ENCODE results near the gene TMEM247. TPM values are rescaled to one million over a fixed set of nuclear protein-coding genes. Genes with fewer than 3 reads are reported as not detected.

Gene TMEM247
- total RNA-seq, 1 experiment from 2014 or later = not detected

GRCh38 chr2:46469116-46469515 is 10.2 kb upstream of the TMEM247 start:
- Mint-ChIP-seq H3K36me3 (ENCODE audit: insufficient read depth in 1 of 3, low read depth in 3 of 3) (no peaks in the 10 kb centered on the region), H3K4me3 (no peak overlapping the region), H3K4me1 (peaks cover 2 to 5% of the 10 kb centered on the region in 2 experiments; a peak in 2 of 4 replicates), H3K27ac (no peak overlapping the region), H3K9me3 (no peaks in the 10 kb centered on the region), H3K27me3 (ENCODE audit: low read depth) (peaks cover 19% of the 10 kb centered on the region)
- Histone ChIP-seq H3K4me1 (ENCODE audit: insufficient read depth, low read length) (no peaks in the 10 kb centered on the region), H4K20me1 (ENCODE audit: control insufficient read depth, insufficient read depth, insufficient read length) (peaks cover under 1% of the 10 kb centered on the region), H4K5ac (ENCODE audit: insufficient read length, low read depth, low read length) (no peak overlapping the region), H3K9me3 (ENCODE audit: control insufficient read depth, low read depth, low read length) (no peaks in the 10 kb centered on the region), H2AK5ac (ENCODE audit: insufficient read length, low read length) (no peak overlapping the region), H2BK20ac (ENCODE audit: low read depth, low read length, poor library complexity, severe bottlenecking) (no peak overlapping the region), H3K23me2 (ENCODE audit: insufficient read length, low read depth, low read length, poor library complexity, severe bottlenecking) (no peaks in the 10 kb centered on the region), H3T11ph (ENCODE audit: low read length) (no peak overlapping the region), H3K79me2 (ENCODE audit: insufficient read depth, low read length) (no peaks in the 10 kb centered on the region), H2BK12ac (ENCODE audit: insufficient read length, low read depth, low read length) (no peak overlapping the region), H3K79me1 (ENCODE audit: insufficient read depth, low read depth, low read length, poor library complexity, severe bottlenecking) (no peaks in the 10 kb centered on the region), H3K18ac (ENCODE audit: insufficient read length, low read depth, low read length) (no peak overlapping the region), H3K4me2 (ENCODE audit: insufficient read depth, insufficient read length, low read length) (no peak overlapping the region), H4K91ac (ENCODE audit: insufficient read length, low read depth, low read length) (no peak overlapping the region), H3K4ac (ENCODE audit: low read depth, low read length) (no peak overlapping the region), H2AFZ (ENCODE audit: low read length) (no peak overlapping the region), H3K23ac (ENCODE audit: insufficient read length, low read depth, low read length) (no peak overlapping the region), H3K14ac (ENCODE audit: insufficient read depth, low read length) (no peak overlapping the region), H2BK15ac (ENCODE audit: low read depth, low read length) (no peak overlapping the region), H2BK120ac (ENCODE audit: low read depth, low read length, poor library complexity, severe bottlenecking) (no peak overlapping the region), H3K56ac (ENCODE audit: insufficient read length, low read depth, low read length) (no peak overlapping the region), H3K9ac (ENCODE audit: extremely low read depth, insufficient read length, low read length) (no peak overlapping the region), H3K27ac (ENCODE audit: insufficient read length, low read depth, low read length) (no peak overlapping the region), H3K27me3 (ENCODE audit: insufficient read depth, low read length) (no peaks in the 10 kb centered on the region), H4K8ac (replicated peaks; ENCODE audit: insufficient read length, low read depth, low read length) (no peak overlapping the region), H2BK5ac (ENCODE audit: insufficient read length, low read length) (no peak overlapping the region)
- no peak for DNase-seq
- no peak for TF ChIP-seq CTCF (conservative IDR thresholded peaks at IDR 0.05)
- no CpG with 5 or more reads among the region's 6 CpGs for WGBS (ENCODE audit: extremely low coverage, insufficient read length, low lambda C conversion rate)

Data from H9 (cell line).